Prostate gland (tissue), 2 donors: Measurements from ENCODE around the gene SLC16A5.

Source experiments
- CTCF ChIP-seq, 4 experiments: fragments of 200-600 bp in 2 of 4; fragments of 450-650 bp in 2 of 4; sonication (generic) in 2 of 4; IDR thresholded peaks; 1 replicate in 3 of 4; 2 replicates in 1 of 4; pipeline ENCODE4 v1.5.1; 2016 to 2019; ENCODE audit warnings: antibody characterized with exemption in 4 of 4, mild to moderate bottlenecking in 2 of 4, moderate library complexity in 2 of 4
- POLR2AphosphoS5 ChIP-seq: sonication (generic); formaldehyde crosslinking; IDR thresholded peaks from one replicate; pipeline ENCODE4 v1.6.1; 2017; ENCODE audit warnings: antibody characterized with exemption

- no peak for TF ChIP-seq CTCF (IDR thresholded peaks at IDR 0.05)
- no peak for TF ChIP-seq POLR2AphosphoS5
Measured at GRCh38 chr17:75084039-75084660, 3.6 kb upstream of the SLC16A5 start.
